HG03095 (cell line): Measurements from ENCODE around the gene BCAT1.
"Not testable (repeated sequence)": the region's sequence is repeated elsewhere in the genome, so short reads cannot be mapped to it uniquely, and the experiment has no call there.

Source experiments
- ATAC-seq: cut with Tn5 transposase; IDR thresholded peaks from one replicate; pipeline ENCODE4 v1.9.1; 2021; ENCODE audit warnings: moderate library complexity; ENCODE audit not compliant: unreplicated experiment

Gene BCAT1

DNA sequence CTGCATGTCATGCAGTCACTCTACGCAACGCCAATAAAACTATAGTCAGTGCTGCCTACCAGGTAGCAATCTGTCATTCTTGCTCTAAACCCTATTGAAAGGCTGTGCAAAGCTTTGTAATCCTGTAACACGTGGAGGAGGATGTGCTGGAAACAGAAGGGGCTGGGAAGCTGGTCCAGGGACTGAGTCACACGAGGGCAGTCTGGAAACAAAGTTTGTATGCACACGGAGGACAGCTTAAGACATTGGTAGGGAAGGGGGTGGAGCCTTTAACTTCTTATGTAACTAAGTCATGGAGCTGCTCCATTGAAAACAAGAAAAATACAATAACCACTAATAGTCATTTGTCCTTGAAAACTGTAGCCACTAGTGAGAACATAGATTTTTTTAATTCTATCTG lies 128.0 kb downstream of the BCAT1 start:
- no peak for ATAC-seq

DNA sequence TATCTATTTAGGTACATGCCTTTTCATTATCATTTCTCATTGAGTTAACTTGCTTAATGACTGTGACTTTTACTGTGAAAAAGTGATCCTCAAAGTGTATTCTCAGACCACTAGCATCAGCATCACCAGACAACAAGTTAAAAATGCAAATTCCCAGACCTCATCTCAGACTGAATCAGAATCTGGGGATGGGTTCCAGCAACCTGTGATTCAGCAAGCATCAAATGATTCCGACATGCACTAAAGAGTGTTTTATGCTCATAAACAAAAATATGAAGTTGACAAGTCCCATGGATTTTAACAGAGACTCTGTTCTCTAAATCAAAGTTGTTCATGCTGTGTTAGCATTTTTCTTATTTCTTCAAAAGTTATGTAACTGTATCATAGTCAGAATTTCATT lies 130.6 kb downstream of the BCAT1 start:
- no peak for ATAC-seq

DNA sequence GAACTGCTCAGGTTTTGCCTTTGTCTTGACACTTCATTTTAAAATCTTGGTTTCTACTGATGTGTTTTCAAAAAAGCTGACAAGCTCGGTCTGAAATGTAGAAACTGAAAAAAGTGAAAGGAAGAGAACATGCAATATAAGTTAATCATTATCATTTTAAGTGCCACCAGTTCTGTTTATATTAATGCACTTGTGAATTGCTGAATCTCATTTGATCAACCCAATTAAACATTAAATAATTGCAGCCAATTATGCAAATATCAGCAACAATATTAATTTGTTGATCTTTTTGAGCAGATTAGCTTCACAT lies 133.8 kb downstream of the BCAT1 start:
- peak; percentile 25 for ATAC-seq

DNA sequence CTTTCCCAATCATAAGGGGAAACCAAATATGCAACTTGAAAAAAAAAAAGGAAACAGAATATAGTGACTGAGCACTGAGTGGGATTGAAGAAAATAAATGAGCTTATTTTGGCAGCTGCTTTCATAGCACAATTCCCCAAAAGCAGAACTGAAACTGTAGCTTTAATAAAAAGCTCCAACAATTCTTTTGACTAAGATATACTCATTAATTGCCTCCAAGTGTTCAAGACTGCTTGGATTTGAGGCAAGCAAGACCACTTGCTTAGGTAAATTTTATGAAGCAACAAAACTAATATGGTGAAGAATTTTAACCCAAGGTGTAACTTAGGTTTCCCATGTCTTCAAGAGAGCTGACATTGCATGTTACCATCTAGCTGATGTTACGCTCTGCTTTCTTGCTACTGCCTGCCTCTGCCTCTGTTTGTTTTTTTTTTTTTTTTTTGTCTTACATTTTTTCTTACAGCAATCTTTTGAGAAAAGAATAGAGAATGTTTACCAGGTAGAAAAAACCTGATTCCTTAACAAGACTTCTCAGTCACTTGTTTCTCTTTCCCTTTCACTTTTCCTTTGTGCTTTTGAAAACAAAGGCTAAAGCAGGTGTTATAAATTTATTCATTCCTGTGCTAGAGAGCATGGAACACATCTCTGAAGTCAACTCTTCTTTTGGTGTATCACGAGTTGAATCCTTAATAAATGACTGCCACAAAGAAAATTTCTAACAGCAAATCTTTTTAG lies 134.4 kb downstream of the BCAT1 start:
- peak; percentile 90 for ATAC-seq

DNA sequence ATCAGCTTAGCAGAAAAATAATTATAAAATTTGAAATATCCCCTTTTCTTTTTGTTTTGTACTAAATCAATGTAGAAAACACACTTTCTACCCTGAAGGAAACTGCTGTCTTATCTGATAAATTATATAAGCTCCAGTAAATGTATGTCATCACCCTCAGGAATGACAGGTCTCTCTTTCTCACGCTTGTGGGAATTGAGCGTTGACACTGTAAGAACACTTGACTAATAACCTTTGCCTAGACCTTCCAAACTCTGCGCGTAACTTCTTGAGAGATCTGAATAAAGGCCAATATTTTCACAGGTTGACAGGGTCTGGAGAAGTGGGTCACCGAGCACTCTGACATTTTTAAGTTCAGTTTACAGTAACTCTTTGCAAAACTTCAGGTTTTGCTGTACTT lies 138.5 kb downstream of the BCAT1 start:
- no peak for ATAC-seq

DNA sequence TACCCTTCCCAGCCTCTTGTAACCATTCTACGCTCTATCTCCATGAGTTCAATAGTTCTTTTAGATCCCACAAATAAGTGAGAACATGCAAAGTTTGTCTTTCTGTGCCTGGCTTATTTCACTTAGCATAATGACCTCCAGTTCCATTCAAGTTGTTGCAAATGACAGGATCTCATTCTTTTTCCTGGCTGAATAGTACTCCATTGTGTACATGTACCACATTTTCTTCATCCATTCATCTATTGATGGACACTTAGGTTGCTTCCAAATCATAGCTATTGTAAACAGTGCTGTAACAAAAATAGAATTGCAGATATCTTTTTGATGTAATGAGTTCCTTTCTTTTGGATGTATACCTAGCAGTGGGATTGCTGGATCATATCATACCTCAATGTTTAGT lies 139.6 kb downstream of the BCAT1 start:
- not testable (repeated sequence) for ATAC-seq

DNA sequence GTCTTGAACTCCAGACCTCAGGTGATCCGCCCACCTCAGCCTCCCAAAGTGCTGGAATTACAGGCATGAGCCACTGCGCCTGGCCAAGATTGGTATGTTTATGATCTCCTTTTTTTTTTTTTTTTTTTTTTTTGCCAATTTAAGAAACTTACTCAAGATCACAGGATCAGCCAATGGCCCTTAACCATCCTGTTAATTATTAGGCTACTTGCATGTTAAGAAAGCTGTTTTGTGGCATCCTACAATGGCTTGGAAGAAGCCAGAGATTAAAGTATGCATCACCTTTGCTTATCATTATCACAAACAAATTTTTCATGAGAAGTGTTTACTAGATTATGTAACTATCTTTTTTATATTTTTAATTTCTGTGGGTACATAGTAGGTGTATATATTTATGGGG lies 140.2 kb downstream of the BCAT1 start:
- no peak for ATAC-seq

DNA sequence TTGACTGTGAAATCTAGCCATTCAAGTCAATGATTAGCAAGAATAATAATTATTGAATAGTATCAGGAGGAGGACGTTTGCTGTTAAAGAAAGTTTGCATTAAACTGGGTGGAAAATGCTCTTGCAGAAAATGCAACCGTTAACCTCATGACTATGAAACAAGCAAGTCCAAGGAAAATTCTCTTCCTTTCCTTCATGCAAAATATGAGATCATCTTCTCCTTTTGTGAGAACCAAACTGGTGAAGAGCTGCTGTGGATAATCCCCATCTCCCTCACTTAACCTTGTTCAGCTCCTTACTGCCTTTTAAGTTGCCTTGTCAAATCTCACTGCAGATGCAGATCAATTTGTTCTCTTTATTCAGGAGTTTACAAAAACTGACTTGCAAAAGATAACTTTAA lies 142.5 kb downstream of the BCAT1 start:
- no peak for ATAC-seq

DNA sequence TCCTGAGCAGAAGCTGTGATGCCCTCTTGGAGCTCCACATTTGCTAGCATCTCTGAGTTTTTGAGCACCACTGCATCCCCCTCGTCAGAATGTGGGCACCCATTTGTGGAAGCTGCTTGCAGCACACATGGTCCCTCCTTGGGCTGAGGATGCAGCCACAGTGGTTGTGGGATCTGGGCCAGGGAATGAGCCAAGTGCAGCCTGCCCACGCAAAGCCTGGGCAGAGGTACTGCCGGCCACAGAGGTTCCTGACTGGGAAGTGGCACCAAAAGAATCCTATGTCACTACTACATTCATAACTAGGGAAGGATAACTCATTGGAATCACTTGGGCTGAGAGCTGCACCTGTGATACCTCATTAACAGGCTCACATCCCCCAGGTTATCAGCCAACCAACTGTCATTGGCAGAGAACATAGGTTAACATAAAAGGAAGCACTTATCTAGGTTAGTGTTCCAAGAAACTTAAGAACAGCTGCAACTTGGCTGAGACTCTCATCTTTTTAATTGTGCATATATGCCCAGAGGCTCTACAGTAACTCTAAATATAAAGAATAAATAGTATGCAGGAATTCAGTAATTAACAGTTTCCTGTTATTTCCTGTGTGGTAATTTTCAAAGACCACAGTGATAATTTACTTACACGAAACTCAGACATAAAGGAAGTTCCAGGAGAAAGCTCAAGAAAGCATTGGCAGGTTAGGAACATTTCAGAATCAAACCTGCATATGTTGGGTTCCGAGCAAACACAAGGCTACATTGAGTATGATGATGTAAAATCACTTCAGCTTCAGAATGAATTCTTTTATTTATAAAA lies 145.3 kb downstream of the BCAT1 start:
- ATAC-seq: no peak

DNA sequence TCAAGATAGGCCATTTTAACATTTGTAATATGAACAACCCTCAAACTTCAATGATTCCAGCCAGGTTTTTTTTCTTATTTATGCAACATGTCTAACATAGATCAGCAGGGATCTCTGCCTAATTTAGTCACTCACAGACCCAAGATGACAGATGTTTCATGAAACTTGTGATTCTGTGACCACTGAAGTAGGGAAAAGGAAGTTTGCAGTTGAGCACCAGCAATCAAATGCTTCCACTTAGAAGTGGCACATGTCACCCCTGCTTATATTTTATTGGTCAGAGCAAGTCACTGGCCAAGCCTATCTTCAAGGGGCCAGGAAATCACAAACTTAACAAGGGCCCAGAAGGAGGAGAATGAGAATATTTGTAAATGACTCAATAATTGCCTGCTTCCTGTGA lies 150.6 kb downstream of the BCAT1 start:
- ATAC-seq: peak; percentile 91

DNA sequence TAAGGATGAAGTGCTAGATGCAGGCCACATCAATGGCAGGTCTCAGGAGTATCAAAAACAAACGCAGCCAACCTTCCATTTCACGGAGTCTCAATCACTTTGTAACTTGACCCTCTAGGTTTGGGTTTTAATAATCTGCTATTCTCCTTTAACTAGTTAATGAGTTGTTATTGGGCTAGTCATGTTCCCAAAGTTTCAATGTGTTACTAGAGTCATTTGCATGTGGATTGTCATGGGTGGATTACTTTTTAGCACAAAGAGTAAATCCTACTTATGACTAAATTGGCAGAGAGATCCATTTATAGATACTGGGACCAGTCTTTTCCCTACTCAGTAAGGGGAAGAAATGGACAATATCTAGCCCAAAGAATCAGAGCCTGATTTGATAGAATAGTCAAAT lies 151.0 kb downstream of the BCAT1 start:
- no peak for ATAC-seq

DNA sequence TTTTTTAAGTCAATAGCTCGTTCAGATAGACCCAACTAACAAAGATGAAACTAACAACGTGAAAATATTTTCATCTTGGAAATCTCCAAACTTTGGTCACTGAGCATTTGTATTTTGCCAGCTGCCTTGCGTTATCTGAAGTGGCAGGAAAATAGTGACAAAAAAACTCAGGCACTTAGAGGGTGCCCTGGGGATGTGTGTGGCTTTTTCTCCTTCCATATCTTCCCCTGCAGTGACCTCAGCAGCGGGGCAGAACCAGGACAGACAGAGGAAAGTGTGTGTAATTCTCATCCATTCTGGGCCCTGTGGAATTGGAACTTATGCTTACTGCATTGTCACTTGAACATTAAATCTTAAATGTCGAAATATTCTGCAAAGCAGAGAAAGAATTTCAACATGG lies 152.0 kb downstream of the BCAT1 start:
- no peak for ATAC-seq

DNA sequence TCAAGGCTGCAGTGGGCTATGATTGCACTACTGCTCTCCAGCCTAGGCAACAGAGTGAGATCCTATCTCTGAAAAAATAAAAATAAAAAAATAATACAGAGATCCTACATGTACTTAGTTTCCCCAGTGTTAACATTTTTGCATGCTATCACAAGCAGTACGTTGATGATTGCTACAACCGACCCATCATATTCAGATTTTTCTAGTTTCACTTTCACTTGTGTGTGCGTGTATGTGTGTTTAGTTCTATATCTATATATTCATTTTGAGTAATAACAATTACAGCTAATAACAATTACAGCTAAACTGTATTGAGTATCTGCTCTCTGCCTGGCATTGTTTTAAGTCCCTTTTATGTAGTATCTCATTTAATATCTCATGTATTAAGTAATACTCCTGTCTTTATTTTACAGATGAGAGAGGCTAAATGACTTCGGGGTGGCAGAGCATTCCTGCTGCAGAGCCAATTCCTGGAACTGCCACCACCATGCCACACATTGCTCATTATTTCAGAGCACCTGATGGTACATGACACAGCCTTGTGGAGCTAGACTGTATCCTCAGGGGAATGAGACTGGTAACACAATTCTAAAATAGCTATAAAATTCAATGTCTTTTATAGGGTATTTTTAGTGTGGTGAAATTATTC lies 153.1 kb downstream of the BCAT1 start:
- no peak for ATAC-seq

DNA sequence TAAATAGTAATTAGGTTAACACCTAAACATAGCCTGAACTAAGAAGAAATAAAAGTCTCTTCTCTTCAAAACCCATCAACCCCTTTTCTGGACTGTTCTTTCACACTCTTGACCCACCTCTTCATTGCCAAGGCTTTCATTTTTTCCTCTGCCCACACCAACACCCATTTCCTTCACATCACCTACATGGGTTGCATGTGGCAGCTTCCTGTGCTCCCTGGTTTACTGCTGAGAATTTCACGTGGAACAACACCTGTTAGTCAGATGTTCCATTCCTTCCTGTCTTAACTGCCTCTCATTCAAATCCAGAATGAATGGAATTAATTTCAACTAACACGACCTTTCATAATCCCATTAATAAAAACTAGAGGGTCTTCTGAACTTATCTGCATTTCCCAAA lies 157.3 kb downstream of the BCAT1 start:
- no peak for ATAC-seq

DNA sequence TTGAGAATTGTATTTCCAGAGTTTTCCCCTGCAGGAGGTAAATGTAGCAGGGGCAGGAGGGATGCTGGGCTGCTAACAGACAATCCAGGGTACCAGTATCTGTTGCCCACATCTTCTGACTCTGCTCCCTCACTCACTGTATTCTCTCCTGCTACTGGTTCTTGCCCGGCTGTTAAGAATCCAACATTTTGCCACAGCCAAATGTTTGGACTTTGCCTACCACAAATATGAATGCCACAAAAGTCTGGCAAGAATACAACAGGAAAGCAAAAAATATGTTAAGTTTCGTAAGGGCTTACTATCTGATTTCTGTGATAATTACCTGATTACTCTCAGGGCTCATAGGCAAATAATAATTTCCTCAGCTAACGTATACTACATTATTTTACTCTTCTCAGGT lies 160.0 kb downstream of the BCAT1 start:
- no peak for ATAC-seq

DNA sequence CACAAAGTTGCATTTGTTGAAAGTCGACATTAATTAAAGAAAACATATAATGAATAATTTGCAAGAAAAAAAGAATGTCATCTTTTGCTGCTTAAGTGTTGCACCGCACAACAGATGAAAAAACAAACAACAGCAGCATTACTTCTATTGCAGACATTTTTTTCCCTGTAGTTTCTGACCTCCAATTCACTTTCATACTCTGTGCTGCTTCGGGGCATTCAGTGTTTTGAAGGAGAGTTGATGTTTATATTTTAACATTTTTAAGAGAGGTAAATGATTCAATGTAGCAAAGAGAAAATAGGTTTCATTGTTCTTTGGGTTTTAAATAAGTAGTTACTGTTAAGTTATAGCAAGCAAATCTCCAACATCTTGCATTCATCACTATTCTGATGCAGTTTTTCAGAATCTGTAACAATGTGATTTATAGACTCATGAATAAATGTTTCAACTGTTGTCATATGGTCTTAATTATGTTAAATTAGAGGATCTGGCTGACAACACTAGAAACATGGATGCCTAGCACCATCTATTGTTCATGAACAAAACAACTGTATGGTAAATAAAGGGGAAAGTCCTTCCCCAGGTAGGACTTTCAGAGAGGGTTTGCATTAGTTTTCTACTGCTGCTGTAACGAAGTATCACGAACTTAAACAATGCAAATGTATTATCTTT lies 168.1 kb downstream of the BCAT1 start:
- no peak for ATAC-seq

DNA sequence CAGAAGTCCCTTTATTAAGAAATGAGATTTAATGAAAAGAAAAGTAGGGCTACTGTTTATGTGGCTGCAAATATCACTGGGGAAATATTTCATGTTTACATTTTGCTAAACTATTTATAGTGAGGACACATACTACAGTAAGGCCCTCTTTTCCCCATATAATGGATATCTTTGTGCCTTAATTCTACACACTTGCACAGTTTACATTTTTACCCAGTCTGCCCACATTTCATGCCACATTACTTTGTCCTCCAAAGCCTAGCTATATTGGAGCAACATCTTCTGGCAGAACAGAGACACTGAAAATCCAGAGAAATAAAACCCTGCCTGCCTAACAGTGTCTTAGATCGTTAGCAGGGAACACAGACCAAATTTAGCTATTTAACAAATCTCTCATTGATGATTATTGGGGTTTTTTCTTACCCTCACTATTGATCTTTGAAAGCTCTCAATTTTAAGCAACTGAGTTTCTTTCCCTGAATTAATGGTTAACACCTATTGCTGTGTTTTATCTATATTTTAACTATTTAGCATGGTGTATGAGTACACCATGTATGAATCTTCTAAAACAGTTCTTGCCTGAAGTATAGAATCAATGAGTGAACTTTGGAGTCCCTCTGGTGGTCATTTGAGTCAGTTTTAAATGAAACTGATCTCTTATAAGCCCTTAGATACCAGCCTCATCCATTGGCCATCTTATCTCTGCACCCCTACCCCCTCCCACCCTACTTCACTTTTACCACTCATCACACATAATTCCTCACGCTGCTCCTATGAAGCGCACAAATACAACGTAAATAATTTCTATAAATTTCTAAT lies 170.2 kb downstream of the BCAT1 start:
- ATAC-seq: peak; percentile 68

DNA sequence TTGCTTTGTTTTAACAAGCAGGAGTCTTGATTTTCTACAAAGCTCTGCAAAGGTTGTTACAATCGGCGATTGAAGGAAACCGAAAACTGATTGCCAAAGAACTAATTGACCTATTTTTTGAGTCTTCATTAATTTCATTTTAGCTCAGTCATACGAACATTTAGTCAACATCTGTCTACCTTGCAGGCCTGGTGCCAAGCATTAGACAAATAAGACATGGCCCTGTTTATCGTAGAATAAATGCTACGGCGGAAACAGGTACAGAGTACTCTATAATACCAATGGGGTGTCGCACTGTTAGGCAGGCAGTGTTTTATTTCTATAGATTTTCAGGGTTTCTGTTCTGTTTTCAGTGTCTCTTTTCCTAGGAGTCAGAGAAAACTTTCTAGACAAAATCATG lies 171.5 kb downstream of the BCAT1 start:
- no peak for ATAC-seq

DNA sequence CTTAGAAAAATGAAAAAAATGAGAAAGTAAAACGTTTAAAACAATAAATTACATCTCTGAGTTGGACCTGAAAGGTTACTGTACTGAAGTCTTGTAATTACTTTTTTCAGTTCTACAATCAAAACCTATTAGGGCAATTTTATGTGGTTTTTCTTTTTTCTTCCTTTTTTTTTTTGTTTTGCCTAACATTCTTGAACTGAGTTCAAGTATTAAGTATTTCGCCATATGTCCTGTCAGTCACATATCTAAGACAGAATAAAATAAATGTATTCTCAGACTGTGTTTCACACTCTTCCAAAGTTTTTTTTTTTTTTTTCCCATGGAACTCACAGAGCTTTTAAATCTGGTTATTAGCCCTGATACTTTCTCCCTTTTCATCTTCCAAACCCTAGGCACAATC lies 172.0 kb downstream of the BCAT1 start:
- ATAC-seq: no peak

DNA sequence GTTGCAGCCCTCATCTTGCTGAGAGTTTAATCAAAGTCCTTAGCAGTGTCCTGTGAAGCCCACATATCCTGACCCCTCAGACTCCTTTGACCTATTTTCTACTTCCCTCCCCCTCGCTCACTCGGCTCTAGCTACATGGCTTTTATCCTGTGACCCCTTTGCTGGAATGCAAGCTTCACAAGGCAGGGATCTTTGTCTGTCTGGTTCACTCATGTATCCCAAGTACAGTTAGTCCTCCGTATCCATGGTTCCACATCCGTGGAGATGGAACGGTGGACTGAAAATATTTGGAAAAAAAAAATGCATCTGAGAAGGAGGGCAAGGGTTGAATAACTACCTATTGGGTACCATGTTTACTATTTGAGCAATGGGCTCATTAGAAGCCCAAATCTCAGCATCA lies 173.8 kb downstream of the BCAT1 start:
- no peak for ATAC-seq

DNA sequence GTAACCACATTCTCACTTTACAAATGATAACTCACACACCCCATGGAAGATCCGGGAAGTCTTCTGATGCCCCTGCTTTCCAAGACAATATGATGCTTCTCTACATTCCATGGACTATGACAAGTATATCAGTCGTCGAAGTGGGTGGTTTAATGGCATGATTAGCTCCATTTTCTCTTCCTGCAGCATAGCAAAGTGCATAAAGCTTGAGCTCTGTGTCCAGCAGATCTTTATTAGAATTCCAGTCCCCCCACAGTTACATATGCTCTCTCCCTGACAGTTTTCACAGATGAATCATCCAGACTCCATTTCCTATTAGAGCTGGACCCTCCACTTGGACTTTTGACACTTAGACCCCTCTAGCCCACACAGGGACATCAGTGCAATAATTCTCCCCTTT lies 174.9 kb downstream of the BCAT1 start:
- no peak for ATAC-seq
